SK-N-SH treated with all-trans-retinoic acid at 6 μM for 48 hours (cell line): Measurements from ENCODE around the gene TRPM1.

Experiments used
- ATAC-seq: fragments of 200-7000 bp; cut with Tn5 transposase; 3 replicates; pipeline ENCODE4 v1.9.1; 2020; ENCODE audit warnings: mild to moderate bottlenecking, moderate library complexity
- BACH2 ChIP-seq: fragments of 250-450 bp; sonication (Bioruptor Pico); IDR thresholded peaks from 2 replicates; pipeline ENCODE4 v1.9.0; 2021; ENCODE audit warnings: mild to moderate bottlenecking, borderline replicate concordance
- CSDC2 ChIP-seq: fragments of 250-450 bp; sonication (Bioruptor Pico); IDR thresholded peaks from 2 replicates; pipeline ENCODE4 v1.5.0; 2020; ENCODE audit warnings: mild to moderate bottlenecking, moderate library complexity
- GLIS3 ChIP-seq: fragments of 250-450 bp; sonication (Bioruptor Pico); IDR thresholded peaks from 2 replicates; pipeline ENCODE4 v1.5.0; 2020; ENCODE audit warnings: mild to moderate bottlenecking, moderate library complexity
- ISL1 ChIP-seq: fragments of 250-450 bp; sonication (Bioruptor Pico); IDR thresholded peaks from 2 replicates; pipeline ENCODE4 v2.1.2; 2022; ENCODE audit warnings: mild to moderate bottlenecking, moderate library complexity
- OSR1 ChIP-seq: fragments of 250-450 bp; sonication (Bioruptor Pico); IDR thresholded peaks from 2 replicates; pipeline ENCODE4 v1.8.0; 2022; ENCODE audit warnings: moderate library complexity, mild to moderate bottlenecking, inconsistent platforms
- PPARA ChIP-seq: fragments of 250-450 bp; sonication (Bioruptor Pico); IDR thresholded peaks from 2 replicates; pipeline ENCODE4 v1.5.0; 2020; ENCODE audit warnings: mild to moderate bottlenecking, borderline replicate concordance
- RARB ChIP-seq: fragments of 250-450 bp; sonication (Bioruptor Pico); IDR thresholded peaks from 2 replicates; pipeline ENCODE4 v1.8.0; 2021; ENCODE audit warnings: mild to moderate bottlenecking, moderate library complexity
- SNAI2 ChIP-seq: fragments of 250-450 bp; sonication (Bioruptor Pico); IDR thresholded peaks from 2 replicates; pipeline ENCODE4 v1.5.0; 2020; ENCODE audit warnings: mild to moderate bottlenecking, moderate library complexity
- TCF4 ChIP-seq: fragments of 250-450 bp; sonication (Bioruptor Pico); IDR thresholded peaks from 2 replicates; pipeline ENCODE4 v1.8.0; 2021; ENCODE audit warnings: mild to moderate bottlenecking, moderate library complexity, borderline replicate concordance
- TOX ChIP-seq: fragments of 250-450 bp; sonication (Bioruptor Pico); IDR thresholded peaks from 2 replicates; pipeline ENCODE4 v1.8.0; 2021; ENCODE audit warnings: mild to moderate bottlenecking, moderate library complexity, borderline replicate concordance
- ZC3H10 ChIP-seq: fragments of 250-450 bp; sonication (Bioruptor Pico); IDR thresholded peaks from 2 replicates; pipeline ENCODE4 v1.5.1; 2021; ENCODE audit warnings: mild to moderate bottlenecking, moderate library complexity
- ZFP3 ChIP-seq: fragments of 250-450 bp; sonication (Bioruptor Pico); IDR thresholded peaks from 2 replicates; pipeline ENCODE4 v1.5.0; 2020; ENCODE audit warnings: mild to moderate bottlenecking, moderate library complexity
- ZFP30 ChIP-seq: fragments of 450-650 bp; formaldehyde crosslinking; IDR thresholded peaks from 2 replicates; pipeline ENCODE4 v1.5.0; 2022; ENCODE audit warnings: mild to moderate bottlenecking, moderate library complexity
- ZNF8 ChIP-seq: fragments of 450-650 bp; formaldehyde crosslinking; IDR thresholded peaks from 2 replicates; pipeline ENCODE4 v1.5.0; 2020; ENCODE audit warnings: mild to moderate bottlenecking, moderate library complexity
- TF ChIP-seq, protein P1 (sequence below): fragments of 250-450 bp; sonication (Bioruptor Pico); IDR thresholded peaks from 2 replicates; pipeline ENCODE4 v1.5.1; 2021; ENCODE audit warnings: mild to moderate bottlenecking, moderate library complexity
- TF ChIP-seq, protein P2 (sequence below): fragments of 250-450 bp; sonication (Bioruptor Pico); IDR thresholded peaks from 2 replicates; pipeline ENCODE4 v1.8.0; 2021; ENCODE audit warnings: low read depth, mild to moderate bottlenecking, moderate library complexity, borderline replicate concordance
- TF ChIP-seq, protein P3 (sequence below): fragments of 250-450 bp; sonication (Bioruptor Pico); IDR thresholded peaks from 2 replicates; pipeline ENCODE4 v1.5.1; 2020; ENCODE audit warnings: low read depth, mild to moderate bottlenecking, moderate library complexity
- TF ChIP-seq, protein P4 (sequence below): fragments of 250-450 bp; sonication (Bioruptor Pico); IDR thresholded peaks from 2 replicates; pipeline ENCODE4 v1.5.0; 2020; ENCODE audit warnings: mild to moderate bottlenecking, moderate library complexity

TRPM1 gene

DNA sequence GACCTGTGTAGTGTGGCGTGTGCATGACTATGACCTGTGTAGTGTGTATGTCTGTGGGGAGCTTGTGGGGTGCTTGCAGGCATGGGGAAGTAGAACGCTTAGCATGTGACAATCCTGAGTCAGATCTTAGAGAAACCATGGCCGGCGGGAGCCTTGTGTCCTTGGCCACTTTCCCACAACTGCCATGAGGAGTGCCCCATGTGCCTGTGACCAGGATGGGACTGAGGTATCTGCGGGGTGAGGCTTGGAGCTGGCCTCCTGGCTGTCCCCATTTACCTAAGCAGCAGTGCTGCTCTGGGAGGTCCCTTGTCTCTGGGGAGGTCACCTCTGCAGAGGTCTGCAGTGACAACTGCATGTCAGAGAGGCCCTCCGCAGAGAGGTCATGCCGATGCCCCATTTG lies 23.6 kb downstream of the TRPM1 start:
- no peak for TF ChIP-seq OSR1
- no peak for ATAC-seq

DNA sequence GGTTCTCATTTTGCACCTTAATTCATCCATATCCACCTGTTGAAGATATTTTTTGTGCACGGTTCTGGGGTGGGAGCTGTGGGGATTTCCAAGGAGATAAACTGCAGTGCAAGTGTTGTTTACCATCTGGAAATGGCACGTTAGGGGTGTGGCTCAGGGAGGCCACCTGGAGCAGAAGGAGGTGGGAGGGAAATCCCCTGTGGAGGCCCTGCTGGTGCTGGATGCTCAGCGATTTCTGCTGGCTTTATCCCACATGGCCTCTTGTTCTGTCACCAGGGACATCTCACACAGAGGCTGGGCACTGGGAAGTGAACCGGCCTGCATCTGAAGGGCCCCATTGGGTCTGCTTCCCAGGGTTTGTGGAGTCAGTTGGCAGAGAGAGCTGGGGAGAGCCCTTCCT lies 24.3 kb downstream of the TRPM1 start:
- TF ChIP-seq, protein P1, sequence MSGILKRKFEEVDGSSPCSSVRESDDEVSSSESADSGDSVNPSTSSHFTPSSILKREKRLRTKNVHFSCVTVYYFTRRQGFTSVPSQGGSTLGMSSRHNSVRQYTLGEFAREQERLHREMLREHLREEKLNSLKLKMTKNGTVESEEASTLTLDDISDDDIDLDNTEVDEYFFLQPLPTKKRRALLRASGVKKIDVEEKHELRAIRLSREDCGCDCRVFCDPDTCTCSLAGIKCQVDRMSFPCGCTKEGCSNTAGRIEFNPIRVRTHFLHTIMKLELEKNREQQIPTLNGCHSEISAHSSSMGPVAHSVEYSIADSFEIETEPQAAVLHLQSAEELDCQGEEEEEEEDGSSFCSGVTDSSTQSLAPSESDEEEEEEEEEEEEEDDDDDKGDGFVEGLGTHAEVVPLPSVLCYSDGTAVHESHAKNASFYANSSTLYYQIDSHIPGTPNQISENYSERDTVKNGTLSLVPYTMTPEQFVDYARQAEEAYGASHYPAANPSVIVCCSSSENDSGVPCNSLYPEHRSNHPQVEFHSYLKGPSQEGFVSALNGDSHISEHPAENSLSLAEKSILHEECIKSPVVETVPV (CRISPR knock-in tag): no peak
- TF ChIP-seq ZC3H10 (CRISPR knock-in tag) (no peak), PPARA (no peak), ZNF8 (no peak), CSDC2 (CRISPR knock-in tag) (no peak)
- ATAC-seq: no peak

DNA sequence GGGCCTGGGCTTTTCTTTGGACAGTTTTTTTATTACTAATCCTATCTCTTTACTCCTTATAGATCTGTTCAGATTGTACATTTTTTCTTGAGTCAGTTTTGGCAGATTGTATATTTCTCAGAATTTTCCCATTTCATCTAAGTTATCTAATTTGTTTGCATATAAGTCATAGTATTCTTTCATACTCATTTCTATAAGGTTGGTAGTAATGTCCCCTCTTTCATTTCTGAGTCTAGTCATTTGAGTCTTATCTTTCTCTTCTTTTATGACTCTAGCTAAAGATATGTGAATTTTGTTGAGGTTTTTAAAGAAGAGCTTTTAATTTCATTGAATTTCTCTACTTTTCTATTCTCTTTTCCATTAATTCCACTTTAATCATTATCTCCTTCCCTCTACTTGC lies 27.2 kb downstream of the TRPM1 start:
- TF ChIP-seq ISL1 (CRISPR knock-in tag) (no peak), PPARA (no peak), RARB (CRISPR knock-in tag) (no peak), ZNF8 (no peak), ZFP3 (CRISPR knock-in tag) (no peak), GLIS3 (no peak), CSDC2 (CRISPR knock-in tag) (no peak), ZFP30 (CRISPR knock-in tag) (no peak), TCF4 (CRISPR knock-in tag) (no peak), OSR1 (no peak)
- TF ChIP-seq, protein P1 (CRISPR knock-in tag): no peak
- TF ChIP-seq, protein P2, sequence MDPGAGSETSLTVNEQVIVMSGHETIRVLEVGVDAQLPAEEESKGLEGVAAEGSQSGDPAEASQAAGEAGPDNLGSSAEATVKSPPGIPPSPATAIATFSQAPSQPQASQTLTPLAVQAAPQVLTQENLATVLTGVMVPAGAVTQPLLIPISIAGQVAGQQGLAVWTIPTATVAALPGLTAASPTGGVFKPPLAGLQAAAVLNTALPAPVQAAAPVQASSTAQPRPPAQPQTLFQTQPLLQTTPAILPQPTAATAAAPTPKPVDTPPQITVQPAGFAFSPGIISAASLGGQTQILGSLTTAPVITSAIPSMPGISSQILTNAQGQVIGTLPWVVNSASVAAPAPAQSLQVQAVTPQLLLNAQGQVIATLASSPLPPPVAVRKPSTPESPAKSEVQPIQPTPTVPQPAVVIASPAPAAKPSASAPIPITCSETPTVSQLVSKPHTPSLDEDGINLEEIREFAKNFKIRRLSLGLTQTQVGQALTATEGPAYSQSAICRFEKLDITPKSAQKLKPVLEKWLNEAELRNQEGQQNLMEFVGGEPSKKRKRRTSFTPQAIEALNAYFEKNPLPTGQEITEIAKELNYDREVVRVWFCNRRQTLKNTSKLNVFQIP (CRISPR knock-in tag): no peak
- TF ChIP-seq, protein P3, sequence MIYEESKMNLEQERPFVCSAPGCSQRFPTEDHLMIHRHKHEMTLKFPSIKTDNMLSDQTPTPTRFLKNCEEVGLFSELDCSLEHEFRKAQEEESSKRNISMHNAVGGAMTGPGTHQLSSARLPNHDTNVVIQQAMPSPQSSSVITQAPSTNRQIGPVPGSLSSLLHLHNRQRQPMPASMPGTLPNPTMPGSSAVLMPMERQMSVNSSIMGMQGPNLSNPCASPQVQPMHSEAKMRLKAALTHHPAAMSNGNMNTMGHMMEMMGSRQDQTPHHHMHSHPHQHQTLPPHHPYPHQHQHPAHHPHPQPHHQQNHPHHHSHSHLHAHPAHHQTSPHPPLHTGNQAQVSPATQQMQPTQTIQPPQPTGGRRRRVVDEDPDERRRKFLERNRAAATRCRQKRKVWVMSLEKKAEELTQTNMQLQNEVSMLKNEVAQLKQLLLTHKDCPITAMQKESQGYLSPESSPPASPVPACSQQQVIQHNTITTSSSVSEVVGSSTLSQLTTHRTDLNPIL (CRISPR knock-in tag): no peak
- TF ChIP-seq, protein P4, sequence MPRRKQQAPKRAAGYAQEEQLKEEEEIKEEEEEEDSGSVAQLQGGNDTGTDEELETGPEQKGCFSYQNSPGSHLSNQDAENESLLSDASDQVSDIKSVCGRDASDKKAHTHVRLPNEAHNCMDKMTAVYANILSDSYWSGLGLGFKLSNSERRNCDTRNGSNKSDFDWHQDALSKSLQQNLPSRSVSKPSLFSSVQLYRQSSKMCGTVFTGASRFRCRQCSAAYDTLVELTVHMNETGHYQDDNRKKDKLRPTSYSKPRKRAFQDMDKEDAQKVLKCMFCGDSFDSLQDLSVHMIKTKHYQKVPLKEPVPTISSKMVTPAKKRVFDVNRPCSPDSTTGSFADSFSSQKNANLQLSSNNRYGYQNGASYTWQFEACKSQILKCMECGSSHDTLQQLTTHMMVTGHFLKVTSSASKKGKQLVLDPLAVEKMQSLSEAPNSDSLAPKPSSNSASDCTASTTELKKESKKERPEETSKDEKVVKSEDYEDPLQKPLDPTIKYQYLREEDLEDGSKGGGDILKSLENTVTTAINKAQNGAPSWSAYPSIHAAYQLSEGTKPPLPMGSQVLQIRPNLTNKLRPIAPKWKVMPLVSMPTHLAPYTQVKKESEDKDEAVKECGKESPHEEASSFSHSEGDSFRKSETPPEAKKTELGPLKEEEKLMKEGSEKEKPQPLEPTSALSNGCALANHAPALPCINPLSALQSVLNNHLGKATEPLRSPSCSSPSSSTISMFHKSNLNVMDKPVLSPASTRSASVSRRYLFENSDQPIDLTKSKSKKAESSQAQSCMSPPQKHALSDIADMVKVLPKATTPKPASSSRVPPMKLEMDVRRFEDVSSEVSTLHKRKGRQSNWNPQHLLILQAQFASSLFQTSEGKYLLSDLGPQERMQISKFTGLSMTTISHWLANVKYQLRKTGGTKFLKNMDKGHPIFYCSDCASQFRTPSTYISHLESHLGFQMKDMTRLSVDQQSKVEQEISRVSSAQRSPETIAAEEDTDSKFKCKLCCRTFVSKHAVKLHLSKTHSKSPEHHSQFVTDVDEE: no peak
- ATAC-seq: no peak

DNA sequence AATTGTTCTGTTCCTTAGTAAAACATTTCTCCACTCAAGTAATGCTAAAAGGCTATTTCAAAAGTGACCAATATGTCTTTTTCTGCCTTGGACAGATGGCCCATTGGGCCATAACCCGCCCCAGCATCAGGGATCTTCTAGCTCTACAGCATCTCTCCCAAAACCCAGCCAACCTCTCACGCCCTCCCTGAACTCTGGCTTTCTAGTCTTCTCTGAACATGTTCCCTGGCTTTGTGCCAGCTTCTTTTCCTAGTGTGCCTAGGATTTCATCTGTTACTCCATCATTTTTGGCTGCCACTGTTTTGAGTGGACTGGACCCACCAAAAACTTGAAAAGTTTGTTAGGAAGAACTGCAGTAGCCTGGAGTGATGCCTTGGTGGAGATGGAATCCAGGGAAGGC lies 30.7 kb downstream of the TRPM1 start:
- TF ChIP-seq BACH2 (CRISPR knock-in tag) (no peak), SNAI2 (CRISPR knock-in tag) (no peak), RARB (CRISPR knock-in tag) (no peak), CSDC2 (CRISPR knock-in tag) (no peak), ISL1 (CRISPR knock-in tag) (no peak), TOX (CRISPR knock-in tag) (no peak)
- TF ChIP-seq, protein P3 (CRISPR knock-in tag): no peak
- TF ChIP-seq, protein P2 (CRISPR knock-in tag): no peak
- TF ChIP-seq, protein P1 (CRISPR knock-in tag): no peak

More for the DNA sequence above, 30.7 kb downstream of the TRPM1 start:
- no peak for ATAC-seq
